HUES48 (cell line): ENCODE results near the gene PACRG.

Experiments
- H3K27ac ChIP-seq: one replicate; pipeline ENCODE4 v1.7.0; 2013; ENCODE audit warnings: low read depth, low read length, inconsistent platforms
- H3K27me3 ChIP-seq: 2 replicates; pipeline ENCODE4 v1.6.1; 2013; ENCODE audit warnings: mild to moderate bottlenecking, low read length; ENCODE audit not compliant: control insufficient read depth, insufficient read depth
- H3K36me3 ChIP-seq: 2 replicates; pipeline ENCODE4 v1.6.1; 2013; ENCODE audit warnings: low read length; ENCODE audit not compliant: control insufficient read depth, insufficient read depth
- H3K4me1 ChIP-seq: 2 replicates; pipeline ENCODE4 v1.6.1; 2013; ENCODE audit warnings: mild to moderate bottlenecking, low read length; ENCODE audit not compliant: control insufficient read depth, insufficient read depth
- H3K4me3 ChIP-seq: 2 replicates; pipeline ENCODE4 v1.5.1; 2013; ENCODE audit warnings: mild to moderate bottlenecking, low read depth, low read length
- H3K9ac ChIP-seq: 2 replicates; pipeline ENCODE4 v1.6.1; 2013; ENCODE audit warnings: mild to moderate bottlenecking, low read depth, low read length, moderate library complexity
- H3K9me3 ChIP-seq: 2 replicates; pipeline ENCODE4 v1.6.1; 2013; ENCODE audit warnings: low read length; ENCODE audit not compliant: control insufficient read depth, insufficient read depth

The PACRG gene

GRCh38 chr6:163320804-163321203 is 593.0 kb downstream of the PACRG start:
- Histone ChIP-seq H3K9me3 (no peaks in the 10 kb centered on the region), H3K4me1 (no peaks in the 10 kb centered on the region), H3K36me3 (no peaks in the 10 kb centered on the region), H3K9ac (no peak overlapping the region), H3K4me3 (no peak overlapping the region), H3K27ac (no peak overlapping the region), H3K27me3 (no peaks in the 10 kb centered on the region)

- no peaks in the 10 kb centered on the region for H3K27me3 ChIP-seq
- no peak overlapping the region for H3K9ac ChIP-seq
- H3K9me3 ChIP-seq = no peaks in the 10 kb centered on the region
- no peak overlapping the region for H3K27ac ChIP-seq
- no peaks in the 10 kb centered on the region for H3K36me3 ChIP-seq
- no peak overlapping the region for H3K4me3 ChIP-seq
- no peaks in the 10 kb centered on the region for H3K4me1 ChIP-seq
Observed at GRCh38 chr6:163321717-163322116, 593.9 kb downstream of the PACRG start.

GRCh38 chr6:163323274-163323673 is 595.5 kb downstream of the PACRG start:
- Histone ChIP-seq H3K27ac (no peak overlapping the region), H3K4me3 (no peak overlapping the region), H3K9ac (no peak overlapping the region), H3K9me3 (no peaks in the 10 kb centered on the region), H3K4me1 (no peaks in the 10 kb centered on the region), H3K36me3 (no peaks in the 10 kb centered on the region), H3K27me3 (no peaks in the 10 kb centered on the region)

- Histone ChIP-seq H3K36me3 (no peaks in the 10 kb centered on the region), H3K9me3 (no peaks in the 10 kb centered on the region), H3K9ac (no peak overlapping the region)
Observed at GRCh38 chr6:163323705-163324104, 595.9 kb downstream of the PACRG start.

GRCh38 chr6:163324326-163324687 is 596.5 kb downstream of the PACRG start:
- Histone ChIP-seq H3K27me3 (no peaks in the 10 kb centered on the region), H3K4me3 (no peak overlapping the region), H3K9me3 (no peaks in the 10 kb centered on the region), H3K4me1 (no peaks in the 10 kb centered on the region), H3K27ac (no peak overlapping the region), H3K36me3 (no peaks in the 10 kb centered on the region), H3K9ac (no peak overlapping the region)

More at GRCh38 chr6:163323705-163324104, 595.9 kb downstream of the PACRG start:
- Histone ChIP-seq H3K4me1 (no peaks in the 10 kb centered on the region), H3K27me3 (no peaks in the 10 kb centered on the region), H3K4me3 (no peak overlapping the region), H3K27ac (no peak overlapping the region)

- no peaks in the 10 kb centered on the region for H3K27me3 ChIP-seq
- H3K9me3 ChIP-seq = no peaks in the 10 kb centered on the region
- no peaks in the 10 kb centered on the region for H3K4me1 ChIP-seq
- H3K36me3 ChIP-seq = no peaks in the 10 kb centered on the region
- H3K9ac ChIP-seq = no peak overlapping the region
- no peak overlapping the region for H3K27ac ChIP-seq
- no peak overlapping the region for H3K4me3 ChIP-seq
Observed at GRCh38 chr6:163324688-163325389, 597.1 kb downstream of the PACRG start.

GRCh38 chr6:163325390-163325784 is 597.6 kb downstream of the PACRG start:
- Histone ChIP-seq H3K27ac (no peak overlapping the region), H3K9ac (no peak overlapping the region), H3K4me3 (no peak overlapping the region), H3K27me3 (no peaks in the 10 kb centered on the region), H3K4me1 (no peaks in the 10 kb centered on the region), H3K9me3 (no peaks in the 10 kb centered on the region), H3K36me3 (no peaks in the 10 kb centered on the region)

- Histone ChIP-seq H3K9ac (no peak overlapping the region), H3K27me3 (no peaks in the 10 kb centered on the region), H3K36me3 (no peaks in the 10 kb centered on the region), H3K4me3 (no peak overlapping the region), H3K4me1 (no peaks in the 10 kb centered on the region), H3K9me3 (no peaks in the 10 kb centered on the region), H3K27ac (no peak overlapping the region)
Observed at GRCh38 chr6:163327165-163327880, 599.5 kb downstream of the PACRG start.

GRCh38 chr6:163327921-163328320 is 600.1 kb downstream of the PACRG start:
- Histone ChIP-seq H3K4me1 (no peaks in the 10 kb centered on the region), H3K27me3 (no peaks in the 10 kb centered on the region), H3K9me3 (no peaks in the 10 kb centered on the region), H3K27ac (no peak overlapping the region), H3K36me3 (no peaks in the 10 kb centered on the region), H3K4me3 (no peak overlapping the region), H3K9ac (no peak overlapping the region)

- H3K27ac ChIP-seq = no peak overlapping the region
- no peaks in the 10 kb centered on the region for H3K4me1 ChIP-seq
- no peak overlapping the region for H3K4me3 ChIP-seq
- H3K27me3 ChIP-seq = no peaks in the 10 kb centered on the region
- no peak overlapping the region for H3K9ac ChIP-seq
- no peaks in the 10 kb centered on the region for H3K36me3 ChIP-seq
- H3K9me3 ChIP-seq = no peaks in the 10 kb centered on the region
Observed at GRCh38 chr6:163328411-163328810, 600.6 kb downstream of the PACRG start.

GRCh38 chr6:163329991-163330390 is 602.2 kb downstream of the PACRG start:
- no peak overlapping the region for H3K27ac ChIP-seq
- no peak overlapping the region for H3K9ac ChIP-seq
- H3K36me3 ChIP-seq = no peaks in the 10 kb centered on the region
- H3K4me3 ChIP-seq = no peak overlapping the region
- no peaks in the 10 kb centered on the region for H3K27me3 ChIP-seq
- no peaks in the 10 kb centered on the region for H3K4me1 ChIP-seq
- no peaks in the 10 kb centered on the region for H3K9me3 ChIP-seq
